Esophagus muscularis mucosa (tissue), 4 donors: ENCODE measurements around the gene KDM3B.

Experiments
- CTCF ChIP-seq, 3 experiments: fragments of 200-600 bp in 2 of 3; fragments of 450-650 bp in 1 of 3; sonication (generic) in 2 of 3; IDR thresholded peaks; one replicate each; pipeline ENCODE4 v1.5.1; 2017 to 2019; ENCODE audit warnings: antibody characterized with exemption in 3 of 3, mild to moderate bottlenecking in 2 of 3, moderate library complexity in 1 of 3
- EP300 ChIP-seq: sonication (generic); formaldehyde crosslinking; IDR thresholded peaks from one replicate; pipeline ENCODE4 v1.6.1; 2017; ENCODE audit warnings: antibody characterized with exemption
- POLR2A ChIP-seq: fragments of 450-650 bp; IDR thresholded peaks from one replicate; pipeline ENCODE4 v1.6.1; 2017; ENCODE audit warnings: antibody characterized with exemption, moderate library complexity, mild to moderate bottlenecking, low read depth
- POLR2AphosphoS5 ChIP-seq, 2 donors: sonication (generic); formaldehyde crosslinking; IDR thresholded peaks; one replicate each; pipeline ENCODE4 v1.6.1; 2017; ENCODE audit warnings: antibody characterized with exemption in 2 of 2

GRCh38 chr5:138352071-138352721, at the start of gene KDM3B:
- peak; percentile 95 to 99 (median 96) for TF ChIP-seq CTCF (IDR thresholded peaks at IDR 0.05)
- TF ChIP-seq POLR2AphosphoS5 (IDR thresholded peaks at IDR 0.05), result peak; percentile 33 to 67
- TF ChIP-seq POLR2A, result no peak
- no peak for TF ChIP-seq EP300
